GM19240 (cell line): ENCODE results near the gene RNASE12.
"Not testable (repeated sequence)": the region's sequence is repeated elsewhere in the genome, so short reads cannot be mapped to it uniquely, and the experiment has no call there.

Experiments
- DNase-seq: peaks from one replicate; pipeline ENCODE4 v3.0.0; 2011; ENCODE audit warnings: low spot score; ENCODE audit not compliant: insufficient read length

The RNASE12 gene, protein sequence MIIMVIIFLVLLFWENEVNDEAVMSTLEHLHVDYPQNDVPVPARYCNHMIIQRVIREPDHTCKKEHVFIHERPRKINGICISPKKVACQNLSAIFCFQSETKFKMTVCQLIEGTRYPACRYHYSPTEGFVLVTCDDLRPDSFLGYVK

DNA sequence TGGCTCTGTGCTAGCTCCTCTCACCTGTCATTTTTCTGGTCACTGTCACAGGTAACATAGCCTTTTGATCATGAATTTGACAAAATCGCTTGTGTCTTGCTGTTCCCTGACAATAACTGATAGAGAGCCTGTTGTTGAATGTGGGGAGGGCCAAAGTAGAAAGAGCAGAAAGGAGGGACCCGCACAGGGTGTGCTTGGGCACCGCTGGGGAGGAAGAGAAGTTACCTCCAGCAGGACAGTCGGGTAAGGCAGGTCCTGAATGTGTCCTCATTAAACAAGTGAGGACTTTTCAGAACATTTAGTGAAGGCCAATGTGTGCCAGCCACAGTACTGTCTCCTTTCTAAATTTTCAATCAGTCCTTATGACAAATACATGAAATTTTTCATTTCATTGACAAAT is at the start of gene RNASE12:
Gene RNASE12, minus strand, starts transcription at position 142 of the 400 bp plus-strand sequence. CDS start 653 bp downstream, outside the sequence.
- DNase-seq, result no peak

DNA sequence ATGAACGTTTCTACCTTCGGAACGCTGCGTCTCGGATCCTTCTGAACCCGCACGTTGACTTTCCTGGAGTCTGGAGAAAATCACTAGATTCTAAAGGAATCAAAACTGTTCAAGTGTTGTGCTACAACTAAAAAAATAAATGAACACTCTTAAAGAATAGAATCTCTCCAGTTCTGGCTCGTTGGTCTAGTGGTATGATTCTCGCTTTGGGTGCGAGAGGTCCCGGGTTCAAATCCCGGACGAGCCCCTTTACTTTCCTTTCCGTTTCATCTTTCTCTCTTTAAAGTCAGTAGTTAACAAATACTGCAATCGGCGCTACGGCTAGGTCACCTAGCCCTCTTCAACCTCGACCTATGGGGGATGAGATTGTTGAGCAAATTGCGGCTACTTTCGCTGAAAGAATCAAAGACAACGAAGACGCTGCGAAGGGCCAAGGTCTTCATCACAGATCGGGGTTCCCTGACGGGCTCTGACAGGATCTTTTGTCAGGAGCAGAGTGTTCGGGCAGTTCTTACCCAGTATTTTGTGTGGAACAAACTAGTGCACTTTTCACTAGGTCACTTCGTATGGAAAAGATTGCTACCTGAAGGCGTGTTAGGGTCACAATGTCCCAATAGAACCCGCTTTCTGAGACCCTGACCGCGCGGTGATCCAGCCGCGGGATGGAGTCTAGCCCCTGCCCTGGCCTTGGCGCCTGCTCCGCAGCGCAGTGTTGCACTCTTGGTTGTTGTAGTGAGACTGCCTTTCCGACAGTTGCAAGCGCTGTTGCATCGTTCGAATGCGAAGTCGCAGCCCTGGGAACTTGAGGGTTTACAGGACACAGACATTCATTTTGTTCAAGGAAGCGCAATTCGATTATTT is 41.9 kb upstream of the RNASE12 start:
- no peak for DNase-seq

DNA sequence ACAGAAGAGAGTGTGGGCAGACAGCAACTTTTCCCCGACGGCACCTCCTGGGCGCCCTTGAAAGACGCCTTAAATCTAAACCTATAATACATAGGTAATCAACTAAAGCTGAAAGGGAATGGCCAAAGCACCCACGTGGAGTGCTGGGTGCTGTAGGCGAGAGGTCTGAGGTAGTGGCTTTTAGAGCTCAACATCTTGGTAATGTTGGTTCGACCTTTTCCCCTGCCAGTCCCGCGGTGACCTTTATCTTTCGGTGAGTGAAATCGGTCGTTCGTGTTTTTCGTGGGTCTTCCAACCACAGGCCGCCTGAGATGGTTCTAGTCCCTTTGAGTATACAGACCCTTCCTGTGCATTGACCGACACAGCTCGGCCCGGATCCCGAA is 41.3 kb upstream of the RNASE12 start:
- DNase-seq, result no peak

DNA sequence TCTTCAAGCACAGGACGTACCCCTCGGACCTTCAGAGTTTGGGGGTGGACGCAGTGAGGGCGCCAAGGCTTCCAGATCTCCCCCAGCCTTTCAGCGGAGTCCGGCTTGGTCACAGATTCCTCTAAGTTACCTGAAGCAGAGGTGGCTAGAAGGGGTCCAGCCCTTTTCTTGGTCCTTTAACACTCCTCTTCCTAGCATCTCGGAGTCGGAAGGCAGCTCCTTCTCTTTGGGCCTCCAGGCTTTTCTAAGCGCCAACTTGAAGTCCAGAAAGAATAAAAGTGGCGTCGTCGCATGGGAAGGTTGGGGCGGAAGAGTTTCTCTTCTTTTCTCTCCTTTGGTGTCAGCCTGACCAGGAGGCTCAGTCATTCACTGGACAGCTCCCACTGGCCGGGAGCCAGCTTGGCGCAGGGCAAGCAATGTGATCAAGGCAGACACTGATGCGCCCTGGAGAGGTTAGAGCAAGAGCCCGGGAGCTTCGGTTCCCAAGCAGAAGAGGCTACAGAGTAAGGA is 40.8 kb upstream of the RNASE12 start:
- no peak for DNase-seq

DNA sequence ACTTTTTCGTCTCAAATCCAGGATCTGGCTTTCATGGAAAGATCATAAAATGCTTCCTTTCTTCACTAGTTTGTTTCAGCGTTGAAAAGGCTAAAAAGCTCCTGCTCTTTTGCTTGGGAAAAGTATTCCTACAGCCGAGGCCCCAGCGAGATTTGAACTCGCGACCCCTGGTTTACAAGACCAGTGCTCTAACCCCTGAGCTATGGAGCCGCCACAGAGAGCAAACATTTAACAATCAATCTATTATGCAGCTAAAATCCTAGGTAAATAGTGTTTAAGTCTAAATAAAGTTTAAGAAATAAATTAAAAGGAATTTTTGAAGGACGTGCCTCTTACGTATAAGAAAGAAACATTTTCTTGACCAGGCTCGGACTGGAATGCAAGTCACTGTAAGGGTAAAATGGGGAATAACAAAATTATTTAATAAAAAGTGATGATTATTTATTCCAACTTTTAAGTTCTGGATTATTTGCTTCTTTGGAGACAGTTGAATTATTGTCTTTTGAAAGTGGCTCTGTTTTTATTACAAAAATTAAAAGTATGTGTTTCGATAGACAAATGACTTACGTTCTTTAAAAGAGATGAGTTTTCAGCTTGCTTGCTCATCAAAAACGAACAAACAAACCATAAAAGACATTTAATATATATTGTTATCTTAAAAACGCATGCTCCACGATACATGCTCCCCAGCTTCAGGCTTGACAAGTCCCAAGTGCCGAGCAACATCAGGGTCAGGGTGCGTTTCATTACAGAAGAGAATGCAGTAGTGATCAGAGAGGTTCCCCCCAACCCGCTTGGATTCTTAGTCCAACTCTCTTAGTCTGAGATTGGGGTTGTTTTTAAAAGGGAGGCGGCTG is 40.1 kb upstream of the RNASE12 start:
- DNase-seq, result no peak

DNA sequence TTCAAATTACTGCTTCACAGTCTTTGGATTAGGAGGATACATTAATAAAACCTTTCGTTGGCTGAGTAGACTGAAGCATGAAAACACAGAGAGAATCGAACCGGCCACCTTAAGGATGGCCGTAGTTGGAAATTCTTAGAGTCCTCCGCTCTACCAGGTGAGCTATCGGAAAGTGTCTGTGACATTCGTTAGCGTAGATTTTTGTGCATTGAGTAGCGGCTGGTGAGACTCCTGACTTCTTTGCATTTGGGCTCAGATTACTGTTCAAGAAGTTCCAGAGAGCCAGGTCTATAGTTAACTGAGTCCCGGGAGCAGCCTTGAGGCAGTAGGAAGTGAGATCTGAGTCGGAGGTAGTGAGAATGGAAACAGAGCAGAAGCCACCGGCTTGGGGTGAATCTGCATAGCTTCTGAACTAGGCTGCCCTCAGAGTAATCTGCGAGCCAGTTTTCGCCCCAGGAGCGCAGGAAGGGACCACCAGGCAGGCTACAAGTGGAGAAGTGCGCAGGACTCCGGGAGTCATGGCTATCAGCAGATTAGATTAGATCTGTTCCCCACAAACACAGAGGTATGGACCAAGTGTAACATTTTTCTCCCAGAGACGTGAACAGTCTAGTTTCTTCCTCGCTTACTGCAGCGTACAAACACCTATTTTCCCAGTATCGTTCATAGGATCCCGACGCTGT is 39.3 kb upstream of the RNASE12 start:
- no peak for DNase-seq

DNA sequence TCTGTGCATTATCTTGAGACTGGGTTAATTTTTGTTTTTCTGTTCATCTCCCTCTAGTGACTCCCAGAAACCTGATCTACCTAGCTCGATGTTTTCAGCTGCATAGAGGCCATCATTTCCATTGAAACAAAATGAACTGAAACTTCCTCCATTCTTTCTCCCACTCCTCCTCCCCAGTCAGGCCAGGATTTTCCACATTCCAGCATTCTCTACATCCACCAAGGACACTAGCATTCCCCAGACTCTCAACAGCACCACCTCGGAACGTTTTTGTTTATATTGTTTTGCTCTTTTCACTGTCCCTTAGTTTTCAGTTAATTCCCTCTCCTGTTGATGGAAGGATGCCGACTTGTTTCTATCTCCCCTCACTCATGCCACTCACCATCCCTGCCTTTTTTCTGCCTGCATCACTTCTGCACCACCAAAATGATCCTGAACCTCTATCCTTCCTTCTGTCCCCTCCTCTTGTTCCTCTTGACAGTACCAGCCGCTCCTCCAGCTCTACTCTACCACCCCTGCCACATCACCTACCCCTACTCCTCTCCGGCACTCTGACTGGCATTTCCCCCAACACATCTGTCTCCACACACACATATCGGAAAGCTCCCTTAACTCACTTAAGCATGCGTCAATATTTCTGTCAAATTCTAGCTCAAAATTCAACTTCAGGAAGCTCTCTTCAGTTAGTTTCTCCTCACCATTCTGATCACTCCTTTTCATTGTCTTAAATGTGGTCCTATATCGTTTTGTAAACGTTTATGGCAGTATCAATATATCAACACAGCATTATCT is 37.1 kb upstream of the RNASE12 start:
- DNase-seq, result no peak

DNA sequence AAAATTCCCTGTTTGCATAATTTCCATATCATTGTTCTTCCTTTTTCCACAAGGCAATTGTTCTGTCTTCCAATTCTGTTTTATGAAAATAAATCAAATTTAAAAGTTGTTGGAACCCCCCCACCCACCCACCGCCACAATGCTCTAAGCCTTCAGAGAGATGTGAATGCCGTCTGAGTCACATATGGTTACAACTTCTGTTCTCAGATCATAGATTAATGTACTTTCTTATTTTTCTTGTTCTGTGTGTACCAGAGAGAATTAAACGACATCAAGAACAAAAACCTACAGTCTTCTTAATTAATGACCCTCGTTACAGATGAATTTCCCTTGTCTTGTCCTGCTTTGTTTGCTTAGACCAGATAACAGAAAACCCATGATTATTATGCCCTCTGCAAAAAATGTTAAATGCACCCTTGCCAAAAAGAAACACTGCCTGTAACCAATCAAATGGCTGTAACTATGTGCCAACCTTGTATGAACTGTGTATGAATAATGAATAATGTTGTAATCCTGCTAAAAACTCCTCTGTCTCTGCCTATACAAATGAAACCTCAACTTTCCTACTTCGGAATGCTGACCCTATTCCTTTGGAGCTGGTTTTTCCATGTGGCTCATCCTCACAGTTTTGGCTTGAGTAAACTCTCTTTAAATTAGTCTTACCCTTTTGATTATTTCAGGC is 36.3 kb upstream of the RNASE12 start:
- DNase-seq, result no peak

DNA sequence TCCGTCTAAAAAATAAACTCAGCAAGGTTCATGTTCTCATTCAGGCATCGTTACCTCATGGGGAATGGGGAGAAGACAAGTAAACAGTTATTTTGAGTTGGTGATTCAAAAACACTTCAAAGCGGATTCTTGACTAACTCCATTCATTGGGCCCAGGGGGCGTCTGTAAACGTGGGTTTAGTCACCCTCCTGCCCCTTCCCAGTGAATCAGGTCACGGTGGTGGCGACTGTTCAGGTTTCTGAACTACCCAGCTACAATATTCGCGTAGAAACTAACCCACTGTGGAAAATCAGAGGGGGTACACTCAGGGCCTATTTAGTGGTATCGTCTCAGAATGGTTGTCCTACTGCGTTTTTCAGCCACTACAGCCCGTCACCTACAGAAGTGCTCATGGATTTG is 35.1 kb upstream of the RNASE12 start:
- no peak for DNase-seq

DNA sequence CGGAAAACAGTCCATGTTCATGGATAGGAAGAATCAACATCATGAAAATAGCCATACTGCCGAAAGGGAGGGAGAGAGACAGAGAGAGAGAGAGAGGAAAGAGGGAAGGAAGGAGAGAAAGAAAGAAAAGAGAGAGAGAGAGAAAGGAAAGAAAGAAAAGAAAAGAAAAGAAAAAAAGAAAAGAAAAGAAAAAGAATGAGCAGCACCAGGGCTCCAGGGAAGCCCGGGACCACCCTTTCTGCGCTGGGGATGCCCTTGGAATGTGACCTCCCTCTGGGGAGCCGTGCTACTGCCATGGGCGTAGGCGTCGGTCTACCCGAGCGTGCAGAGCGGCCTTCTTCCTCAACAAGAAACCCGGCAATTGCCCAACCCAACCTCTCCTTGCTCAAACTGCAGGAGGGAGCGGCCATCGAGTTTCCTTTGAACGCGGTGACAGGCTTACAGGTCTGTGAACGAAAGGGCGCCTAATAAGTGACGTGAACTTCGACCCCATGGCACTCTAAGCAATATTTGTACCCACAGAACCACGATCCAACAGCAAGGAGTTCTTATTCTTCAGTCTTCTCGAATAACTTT is 33.4 kb upstream of the RNASE12 start:
- no peak for DNase-seq

DNA sequence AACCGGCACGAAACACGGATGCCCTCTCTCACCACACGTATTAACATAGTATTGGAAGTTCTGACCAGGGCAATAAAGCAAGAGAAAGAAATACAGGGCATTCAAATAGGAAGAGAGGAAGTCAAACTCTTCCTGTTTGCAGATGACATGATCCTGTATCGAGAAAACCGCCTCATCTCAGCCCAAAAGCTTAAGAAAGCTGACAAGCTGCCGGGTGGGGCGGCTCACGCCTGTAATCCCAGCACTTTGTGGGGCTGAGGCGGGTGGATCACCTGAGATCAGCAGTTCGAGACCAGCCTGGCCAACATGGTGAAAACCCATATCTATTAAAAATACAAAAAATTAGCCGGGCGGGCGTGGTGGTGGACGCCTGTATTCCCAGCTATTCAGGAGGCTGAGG is 32.6 kb upstream of the RNASE12 start:
- DNase-seq, result no peak

DNA sequence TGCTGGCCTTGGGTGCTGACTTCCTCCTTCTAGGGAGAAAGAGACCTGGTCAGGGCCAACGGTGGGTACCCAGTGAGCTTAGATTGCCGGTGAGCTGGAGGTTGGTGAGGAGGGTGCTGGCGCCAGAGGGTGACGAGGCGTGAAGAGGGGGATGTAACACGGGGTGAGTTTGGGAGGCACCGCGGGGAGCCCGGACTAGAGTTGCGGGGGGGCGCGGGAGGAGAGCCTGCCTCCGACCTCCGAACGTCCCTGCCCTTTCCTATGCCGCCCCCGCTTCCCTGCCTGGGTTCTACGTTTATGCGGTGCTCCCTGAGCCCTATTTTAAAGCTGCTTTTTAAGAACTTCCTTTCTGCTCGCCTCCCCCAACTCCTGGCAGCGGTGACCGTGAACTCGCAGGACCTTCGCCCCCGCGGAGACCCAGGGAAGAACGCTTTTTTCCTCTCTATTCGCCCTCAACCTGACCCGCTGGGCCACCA is 31.7 kb upstream of the RNASE12 start:
- no peak for DNase-seq

DNA sequence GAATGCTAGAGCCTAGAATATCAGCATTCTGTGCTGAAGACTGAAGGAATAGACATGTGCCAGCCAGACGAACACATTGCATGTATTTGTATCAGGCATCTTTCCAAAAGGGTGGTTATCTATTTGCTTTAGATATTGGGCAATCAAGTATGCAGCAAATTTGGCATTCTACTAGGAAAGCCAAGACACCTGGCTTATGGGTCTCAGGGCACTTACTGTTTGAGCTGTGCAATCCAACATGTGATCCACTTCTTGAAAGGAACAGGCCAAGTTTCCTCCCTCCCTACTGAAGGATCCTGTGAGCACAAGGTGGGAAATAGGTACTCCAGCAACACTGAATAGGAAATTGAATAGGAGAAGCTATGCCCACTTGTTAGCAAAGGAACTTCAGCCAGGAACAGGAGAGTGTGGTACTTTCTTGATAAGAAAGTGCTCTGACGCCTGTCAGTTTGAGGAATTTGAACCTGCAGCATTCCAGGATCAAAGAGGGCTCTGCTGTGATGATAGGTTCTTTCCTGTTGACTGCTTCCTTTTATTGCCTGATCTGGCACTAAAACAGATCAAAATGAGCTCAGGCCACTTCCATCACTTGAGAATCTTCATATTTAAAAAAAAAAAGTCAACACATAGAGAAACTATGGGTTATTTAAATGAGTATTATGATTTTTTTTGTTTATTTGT is 29.8 kb upstream of the RNASE12 start:
- no peak for DNase-seq

DNA sequence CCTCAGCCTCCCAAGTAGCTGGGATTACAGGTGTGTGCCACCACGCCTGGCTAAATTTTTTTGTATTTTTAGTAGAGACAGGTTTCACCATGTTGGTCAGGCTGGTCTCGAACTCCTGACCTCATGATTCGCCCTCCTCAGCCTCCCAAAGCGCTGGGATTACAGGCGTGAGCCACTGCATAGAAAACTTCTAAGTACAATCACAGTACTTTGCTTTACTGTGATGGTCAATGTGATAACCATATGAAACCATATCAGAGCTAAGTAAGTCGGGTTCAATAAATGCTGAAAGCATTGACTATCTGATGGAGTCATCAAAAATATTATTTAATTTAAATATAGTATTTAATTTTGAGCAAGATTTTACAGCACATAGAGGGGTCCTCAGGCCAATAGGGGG is 28.5 kb upstream of the RNASE12 start:
- DNase-seq, result not testable (repeated sequence)

DNA sequence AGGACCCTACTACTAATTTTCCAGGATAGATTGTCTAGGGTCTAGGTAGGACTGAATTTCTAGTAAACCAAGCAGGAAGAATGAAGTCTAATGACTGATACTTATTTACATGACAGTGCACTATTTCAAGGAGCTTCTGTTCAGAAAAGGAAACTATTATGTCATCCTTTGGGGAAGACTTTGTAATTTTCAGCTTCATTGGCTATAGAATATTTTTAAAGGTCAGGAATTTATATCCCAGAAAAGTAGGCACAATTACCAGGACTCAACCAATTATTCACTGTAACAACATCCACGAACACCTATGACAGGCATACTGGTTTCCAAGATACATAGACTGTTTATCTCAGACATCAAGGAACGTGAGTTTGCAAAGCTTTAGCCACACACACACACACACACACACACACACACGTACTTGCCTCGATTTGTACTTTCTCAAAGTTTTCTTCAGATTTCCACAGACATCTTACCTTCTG is 27.1 kb upstream of the RNASE12 start:
- DNase-seq, result no peak

DNA sequence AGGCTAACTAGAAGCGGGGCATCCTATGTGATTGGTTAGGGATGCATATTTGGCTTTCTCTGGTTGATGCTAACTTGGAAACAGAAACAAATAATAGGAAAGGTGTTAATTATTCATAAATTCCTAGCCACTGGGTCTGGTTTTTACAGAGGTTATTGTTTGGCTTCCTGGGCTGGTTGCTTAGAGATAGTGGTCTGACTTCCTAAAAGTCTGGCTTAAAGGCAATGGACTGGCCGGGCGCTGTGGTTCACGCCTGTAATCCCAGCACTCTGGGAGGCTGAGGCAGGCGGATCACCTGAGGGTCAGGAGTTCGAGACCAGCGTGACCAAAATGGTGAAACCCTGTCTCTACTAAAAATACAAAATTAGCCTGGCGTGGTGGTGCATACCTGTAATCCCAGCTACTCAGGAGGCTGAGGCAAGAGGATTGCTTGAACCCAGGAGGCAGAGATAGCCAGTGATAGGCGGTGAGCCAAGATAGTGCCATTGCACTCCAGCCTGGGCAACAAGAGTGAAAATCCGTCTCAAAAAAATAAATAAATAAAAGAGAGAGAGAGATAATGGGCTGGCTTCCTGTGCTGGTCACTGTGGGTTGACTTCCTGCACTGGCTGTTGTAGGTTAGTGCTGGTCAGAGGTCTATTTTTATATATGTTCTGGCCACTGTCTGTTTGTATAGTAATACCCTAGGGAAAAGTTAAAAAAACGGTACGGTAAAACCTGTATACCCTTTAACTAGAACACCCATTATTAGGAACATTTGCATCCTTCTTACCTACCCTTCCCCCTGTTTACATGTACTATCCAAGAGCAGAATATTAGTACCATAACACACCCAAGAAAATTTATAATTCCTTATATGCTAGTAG is 26.2 kb upstream of the RNASE12 start:
- DNase-seq, result no peak

DNA sequence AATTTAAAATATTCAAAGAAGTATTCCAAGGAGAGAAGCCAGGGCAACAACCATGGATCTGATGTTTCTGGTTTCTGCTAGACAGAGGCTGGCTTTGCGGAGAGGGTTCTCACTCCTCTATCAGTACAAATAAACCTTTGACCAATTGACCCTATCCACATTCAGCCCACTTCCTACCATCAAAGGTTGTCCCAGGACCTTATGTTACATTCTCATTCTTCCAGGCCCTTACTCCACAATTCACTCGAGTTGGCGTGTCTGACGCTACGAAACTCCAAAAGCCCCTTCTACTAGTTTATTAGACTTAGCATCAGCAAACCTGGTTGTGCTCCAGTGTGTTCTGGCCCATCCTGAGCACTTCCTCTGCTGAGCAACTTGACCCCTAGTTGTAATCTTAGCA is 24.8 kb upstream of the RNASE12 start:
- no peak for DNase-seq
